ENCODE results near the gene TNIK. TPM values are rescaled to one million over a fixed set of nuclear protein-coding genes. Genes with fewer than 3 reads are reported as not detected.
"Not testable (repeated sequence)": the region's sequence is repeated elsewhere in the genome, so short reads cannot be mapped to it uniquely, and the experiment has no call there.

Gene TNIK
- polyA plus RNA-seq, 4 donors = 15.8 to 20.1 (median 17.4) TPM

DNA sequence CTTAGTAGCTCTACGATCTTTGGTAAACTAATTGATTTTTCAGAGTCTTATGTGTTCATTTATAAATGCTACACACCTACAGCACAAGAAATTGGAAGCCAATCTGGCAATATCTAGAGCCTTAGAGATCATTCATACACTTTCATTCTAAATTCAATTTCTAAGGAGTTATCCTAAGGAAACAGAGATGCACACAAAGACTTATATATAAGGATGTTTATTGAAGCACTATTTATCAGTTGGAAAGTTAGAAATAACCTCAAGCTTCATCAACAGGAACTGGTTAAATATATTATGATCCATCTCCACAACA lies 12.7 kb downstream of the TNIK start:
- DNase-seq (ENCODE audit: low read depth in 4 of 4, low spot score in 2 of 4) = not testable (repeated sequence)

DNA sequence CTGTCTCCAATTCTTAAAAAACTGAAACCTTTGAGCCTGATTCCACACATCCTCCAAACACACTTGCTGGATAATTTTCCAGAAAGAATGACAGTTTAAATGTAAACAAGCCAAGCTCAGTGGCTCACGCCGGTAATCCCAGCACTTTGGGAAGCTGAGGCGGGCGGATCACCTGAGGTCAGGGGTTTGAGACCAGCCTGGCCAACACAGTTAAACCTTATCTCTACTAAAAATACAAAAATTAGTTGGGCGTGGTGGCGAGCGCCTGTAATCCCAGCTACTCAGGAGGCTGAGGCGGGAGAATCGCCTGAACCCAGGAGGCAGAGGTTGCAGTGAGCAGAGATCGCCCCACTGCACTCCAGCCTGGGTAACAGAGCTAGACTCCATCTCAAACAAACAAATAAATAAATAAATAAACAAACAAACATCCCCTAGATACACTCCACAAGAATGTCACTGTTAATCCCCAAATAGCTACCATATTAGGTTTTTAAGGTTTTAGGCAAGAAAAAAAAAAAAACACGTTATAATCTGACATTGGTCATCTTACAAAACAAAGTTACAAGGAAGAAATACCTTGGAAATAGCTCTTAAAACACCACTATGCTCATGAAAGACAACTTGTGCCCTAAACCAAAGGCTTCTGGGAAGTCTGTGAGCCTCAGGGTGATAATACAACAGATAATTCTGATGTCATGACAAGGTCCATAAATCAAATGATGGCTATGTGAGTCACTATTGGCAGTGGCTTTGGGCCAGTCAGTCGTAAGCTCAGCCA lies 13.2 kb downstream of the TNIK start:
- DNase-seq (ENCODE audit: low read depth in 4 of 4, low spot score in 2 of 4) = no peak

DNA sequence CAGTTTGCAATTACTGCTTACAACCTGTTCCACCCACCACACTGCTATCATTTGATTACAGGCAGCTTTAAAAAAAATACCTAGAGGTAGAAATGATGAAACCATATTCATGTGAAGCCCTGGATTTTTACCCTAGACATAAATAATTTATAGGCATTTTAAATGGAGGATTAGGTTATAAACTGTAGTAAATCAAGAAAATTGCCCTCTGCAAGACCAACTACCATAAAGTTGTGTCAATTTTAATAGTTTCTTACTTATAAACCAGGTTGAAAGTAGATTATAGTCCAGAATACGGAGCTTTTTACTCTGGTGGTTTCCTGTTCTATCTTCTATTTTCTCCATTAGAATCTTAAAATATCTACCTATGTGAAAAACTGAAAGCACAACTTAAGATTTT lies 13.9 kb downstream of the TNIK start:
- DNase-seq (ENCODE audit: low read depth in 4 of 4, low spot score in 2 of 4) = no peak

DNA sequence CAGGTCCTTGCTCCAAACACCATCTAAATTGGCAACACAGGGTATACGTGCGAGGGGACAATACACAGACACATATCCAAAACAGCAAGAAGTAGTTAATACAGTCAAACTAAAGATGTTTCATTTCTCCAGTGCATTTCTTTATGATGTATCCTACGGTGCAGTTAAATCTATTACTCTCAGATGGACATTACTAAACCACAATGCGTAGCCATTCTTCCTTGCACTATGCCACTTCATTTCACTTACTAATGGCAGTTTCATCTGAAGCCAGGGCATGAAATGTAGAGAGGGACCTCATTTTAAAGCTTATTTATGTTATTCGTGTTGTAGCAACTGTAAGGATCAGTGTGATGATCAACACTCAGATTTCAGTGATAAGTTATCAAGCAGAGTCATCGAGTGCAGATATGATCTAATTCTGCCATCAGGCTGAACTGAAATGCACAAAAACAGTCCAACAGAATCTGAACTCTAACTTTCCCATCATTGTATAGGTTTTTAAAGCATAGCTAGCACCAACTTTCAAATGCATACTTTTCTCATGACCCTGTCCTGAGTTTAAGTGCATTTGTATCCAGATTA lies 14.5 kb downstream of the TNIK start:
- no peak for DNase-seq (ENCODE audit: low read depth in 4 of 4, low spot score in 2 of 4)

DNA sequence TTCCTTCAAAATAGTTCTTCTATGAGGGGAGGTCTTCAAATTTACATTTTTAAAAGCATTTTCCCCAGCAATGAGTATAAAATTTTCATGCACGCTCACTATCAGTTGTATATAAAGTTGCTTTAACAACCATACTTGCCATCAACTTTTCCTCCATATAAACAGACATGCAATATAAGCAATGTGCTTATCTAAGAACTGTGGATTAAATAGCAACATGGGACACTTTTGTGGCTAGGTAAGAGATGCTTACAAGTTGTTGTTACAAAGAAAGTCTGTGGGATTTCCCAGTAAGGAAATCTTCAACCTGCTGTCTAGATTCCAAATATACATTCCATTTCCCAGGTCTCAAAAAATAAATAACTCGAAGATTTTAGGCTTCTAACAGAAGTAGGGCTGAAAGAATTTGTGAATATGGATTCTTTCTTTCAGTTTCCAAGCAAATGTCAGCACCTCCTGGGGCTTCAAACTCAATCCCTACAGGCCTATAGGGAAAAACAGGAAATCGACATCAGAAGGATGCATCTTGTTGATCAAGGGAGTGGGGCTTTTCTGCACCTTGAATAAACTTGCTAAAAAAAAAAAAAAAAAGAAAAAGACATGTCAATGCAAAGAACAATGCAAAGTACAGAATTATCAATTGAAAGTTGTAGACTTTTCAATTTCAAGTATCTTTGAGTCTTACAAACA lies 16.1 kb downstream of the TNIK start:
- DNase-seq (ENCODE audit: low read depth in 4 of 4, low spot score in 2 of 4) = no peak

DNA sequence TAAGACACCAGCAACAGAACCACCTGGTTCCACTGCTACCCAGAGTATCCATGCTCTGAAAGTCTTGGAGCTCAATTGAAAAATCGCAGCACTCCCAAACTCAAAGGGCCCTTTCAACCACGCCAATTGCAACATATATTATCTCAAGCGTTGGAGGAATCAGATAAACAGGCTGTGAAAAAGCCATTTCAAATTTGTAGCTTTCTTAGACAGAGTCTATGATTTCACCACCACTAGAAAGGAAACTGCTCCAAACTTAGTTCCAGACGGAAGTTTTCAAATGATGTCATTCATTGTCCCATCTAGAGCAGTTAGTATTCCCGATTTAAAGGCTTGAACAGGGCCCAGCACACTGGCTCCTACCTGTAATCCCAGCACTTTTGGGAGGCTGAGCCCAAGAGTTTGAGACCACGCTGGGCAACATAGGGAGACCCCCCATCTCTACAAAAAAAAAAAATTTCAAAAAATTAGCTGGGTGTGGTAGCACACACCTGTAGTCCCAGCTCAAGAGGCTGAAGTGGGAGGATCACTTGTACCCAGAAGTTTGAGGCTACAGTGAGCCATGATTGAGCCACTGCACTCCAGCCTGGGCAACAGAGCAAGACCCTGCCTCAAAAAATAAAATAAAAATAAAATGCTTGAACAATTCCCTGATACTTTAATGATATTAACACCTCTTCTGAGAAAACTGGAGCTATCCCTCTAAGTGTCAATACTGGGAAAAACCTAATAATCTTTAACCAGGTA lies 16.8 kb downstream of the TNIK start:
- DNase-seq (ENCODE audit: low read depth in 4 of 4, low spot score in 2 of 4) = no peak

DNA sequence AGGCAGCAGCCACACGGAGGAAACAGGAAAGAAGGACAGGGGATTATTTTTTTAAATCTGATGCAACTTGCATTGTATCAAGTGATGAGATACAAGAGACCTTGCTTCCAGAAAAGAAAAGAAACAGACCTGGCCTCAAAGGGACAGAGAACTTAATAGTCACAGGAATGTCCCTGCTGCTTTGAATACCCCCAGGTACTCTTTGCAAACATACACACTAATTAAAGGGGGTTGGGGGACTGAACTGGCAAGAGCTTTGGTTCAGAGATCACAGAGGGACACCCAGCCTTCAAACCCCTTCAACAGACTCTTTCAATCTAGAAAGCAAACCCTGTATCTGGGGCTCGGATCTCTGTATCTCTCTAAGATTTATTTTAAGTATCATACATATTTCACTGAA lies 18.0 kb downstream of the TNIK start:
- no peak for DNase-seq (ENCODE audit: low read depth in 4 of 4, low spot score in 2 of 4)

DNA sequence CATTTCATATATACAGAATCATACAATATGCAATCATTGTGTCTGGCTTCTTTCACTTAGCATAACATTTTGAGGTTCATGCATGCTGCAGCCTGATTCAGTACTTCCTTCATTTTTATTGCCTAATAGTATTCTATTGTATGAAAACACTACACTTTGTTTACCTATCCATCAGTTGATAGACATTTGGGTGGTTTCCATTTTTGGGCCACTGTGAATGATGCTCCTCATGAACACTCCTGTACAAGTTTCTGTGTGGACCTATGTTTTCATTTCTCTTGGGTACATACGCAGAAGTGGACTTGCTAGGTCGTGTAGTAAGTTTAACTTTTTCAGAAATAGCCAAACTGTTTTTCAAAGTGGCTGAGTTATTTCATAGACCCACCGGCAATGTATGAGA lies 18.8 kb downstream of the TNIK start:
- no peak for DNase-seq (ENCODE audit: low read depth in 4 of 4, low spot score in 2 of 4)

DNA sequence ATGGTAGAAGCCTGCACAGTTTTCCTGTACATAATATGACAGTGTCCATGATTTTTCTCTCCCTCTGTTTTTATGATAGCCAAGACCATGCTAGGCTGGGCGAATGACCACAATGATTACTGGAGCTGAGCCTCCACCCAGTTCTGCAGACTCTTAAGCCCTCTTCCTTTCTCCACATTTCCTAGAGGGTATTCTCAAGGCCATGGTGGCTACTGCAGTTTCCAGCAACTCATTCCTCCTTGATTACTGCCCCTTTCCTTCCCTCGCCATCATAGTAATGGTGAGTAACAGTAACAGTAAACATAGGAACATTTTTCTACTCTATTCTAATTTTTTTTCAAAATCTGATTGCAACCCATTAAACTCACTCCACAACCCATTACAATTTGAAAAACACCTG lies 20.2 kb downstream of the TNIK start:
- DNase-seq (ENCODE audit: low read depth in 4 of 4, low spot score in 2 of 4) = no peak

DNA sequence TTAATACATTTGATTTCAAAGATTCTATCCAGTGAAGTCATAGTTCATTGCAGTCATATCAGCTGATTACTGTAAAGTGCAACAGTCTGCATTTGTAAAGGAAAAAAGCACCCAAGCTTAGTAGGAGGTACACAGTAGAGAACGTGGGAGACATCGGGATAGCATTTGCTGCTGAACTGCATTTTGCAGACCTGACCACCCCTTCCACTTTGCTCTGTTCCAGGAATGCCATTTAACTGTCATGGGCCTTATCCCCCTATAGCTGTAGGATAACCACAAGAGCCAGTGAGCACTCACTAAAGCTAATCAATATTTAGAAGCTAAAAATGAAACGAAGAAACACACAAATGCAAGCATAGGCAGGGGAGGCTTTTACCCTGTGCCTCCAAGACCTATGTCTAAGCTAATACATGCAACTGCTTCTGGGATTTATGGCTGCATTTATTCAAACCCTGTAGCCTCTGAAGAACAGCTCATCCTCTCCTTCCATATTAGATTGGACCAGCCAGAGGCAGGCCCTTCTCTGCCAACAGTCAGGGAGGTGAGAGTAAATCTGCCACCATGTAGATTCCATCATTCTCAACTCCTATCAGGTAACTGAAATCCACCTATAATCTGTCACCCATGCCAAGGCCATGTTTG lies 23.0 kb downstream of the TNIK start:
- no peak for DNase-seq (ENCODE audit: low read depth in 4 of 4, low spot score in 2 of 4)

DNA sequence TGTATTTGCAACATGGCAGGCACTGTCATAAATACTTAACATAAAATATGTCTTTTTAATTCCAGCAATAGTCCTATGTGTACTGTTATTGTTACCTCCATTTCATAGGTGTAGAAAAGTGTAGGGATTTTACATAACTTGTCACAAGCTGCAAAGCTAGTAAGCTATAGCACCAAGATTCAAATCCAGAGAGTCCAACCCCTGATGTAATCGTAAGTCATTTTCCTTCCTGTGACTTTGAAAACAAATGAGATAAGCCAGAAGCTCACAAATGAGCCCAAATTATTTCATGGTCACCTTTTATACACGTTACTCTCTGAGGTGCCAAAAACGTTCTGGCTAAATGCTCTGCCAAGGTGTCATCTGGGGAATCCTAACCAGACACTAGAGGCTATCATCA lies 23.8 kb downstream of the TNIK start:
- DNase-seq (ENCODE audit: low read depth in 4 of 4, low spot score in 2 of 4) = no peak

DNA sequence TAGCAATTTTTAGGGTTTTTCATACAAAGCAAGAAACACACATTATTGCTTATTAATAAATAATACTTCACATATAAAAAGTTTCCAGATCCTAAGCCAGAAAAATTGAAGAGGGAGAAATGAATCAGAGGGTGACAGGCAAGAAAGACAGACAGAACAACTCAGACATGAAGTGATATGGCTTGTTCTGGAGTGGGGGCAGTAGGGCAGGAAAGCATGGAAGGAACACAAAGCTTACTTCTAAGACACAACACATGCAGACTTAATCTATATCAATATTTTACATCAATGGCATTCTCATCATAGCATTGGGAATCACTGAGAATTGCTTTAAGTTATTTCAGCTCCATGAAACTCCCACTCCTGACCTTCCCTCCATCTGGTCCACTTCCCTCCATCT lies 24.4 kb downstream of the TNIK start:
- DNase-seq (ENCODE audit: low read depth in 4 of 4, low spot score in 2 of 4) = no peak

DNA sequence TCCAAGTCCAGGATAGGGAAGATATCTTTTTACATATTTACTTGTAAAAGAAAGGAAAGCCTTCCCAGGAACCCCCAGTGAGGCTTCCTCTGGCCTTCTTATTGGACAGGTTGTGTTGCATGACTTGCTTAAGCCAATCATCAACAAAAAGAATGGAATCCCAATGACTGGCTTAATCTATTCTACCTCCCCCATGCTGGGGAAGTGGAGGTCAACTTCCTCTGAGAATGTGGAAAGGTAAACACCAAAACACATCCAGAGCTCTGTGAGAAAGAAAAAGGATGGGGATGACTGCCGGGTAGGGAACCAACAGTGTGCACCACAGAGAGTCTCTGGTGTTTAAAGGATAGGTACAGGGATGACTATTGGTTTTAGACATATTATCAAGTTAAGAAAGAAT lies 25.1 kb downstream of the TNIK start:
- DNase-seq (ENCODE audit: low read depth in 4 of 4, low spot score in 2 of 4) = no peak

DNA sequence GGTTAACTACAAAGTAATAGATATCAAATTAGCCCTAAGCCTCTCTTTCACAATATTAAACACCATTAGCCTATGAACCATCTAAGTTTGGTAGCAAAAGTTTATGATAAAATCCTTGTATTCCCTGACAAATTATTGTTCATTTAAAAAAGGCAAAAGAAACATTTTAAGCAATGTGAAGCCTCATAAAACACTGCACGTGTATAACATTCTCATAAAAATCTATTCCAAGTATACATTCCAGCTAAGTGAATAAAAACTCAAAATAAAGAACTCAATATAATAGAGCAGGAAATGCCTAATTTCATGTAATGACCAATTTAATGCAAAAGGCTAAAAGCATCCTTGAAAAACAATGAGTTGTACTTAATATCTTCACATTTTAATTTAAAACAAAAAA lies 27.7 kb downstream of the TNIK start:
- DNase-seq (ENCODE audit: low read depth in 4 of 4, low spot score in 2 of 4) = no peak

DNA sequence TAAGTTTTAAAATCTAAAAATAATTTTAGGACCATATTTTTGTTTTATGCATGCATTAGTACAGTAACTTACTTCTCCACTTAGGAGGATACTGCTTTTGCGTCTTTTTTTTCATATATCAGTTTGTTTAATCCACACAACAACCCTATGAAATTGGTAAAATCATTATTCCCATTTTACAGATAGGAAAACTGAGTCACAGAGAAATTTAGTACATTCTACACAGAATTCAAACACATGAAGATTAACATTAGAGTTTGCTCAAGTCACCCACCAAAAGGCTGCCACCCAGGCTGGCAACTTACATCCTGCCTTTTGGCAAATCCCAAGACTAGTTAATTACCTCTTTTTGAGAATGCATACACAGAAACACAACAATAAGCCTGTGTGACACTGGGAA lies 28.7 kb downstream of the TNIK start:
- DNase-seq (ENCODE audit: low read depth in 4 of 4, low spot score in 2 of 4) = no peak

DNA sequence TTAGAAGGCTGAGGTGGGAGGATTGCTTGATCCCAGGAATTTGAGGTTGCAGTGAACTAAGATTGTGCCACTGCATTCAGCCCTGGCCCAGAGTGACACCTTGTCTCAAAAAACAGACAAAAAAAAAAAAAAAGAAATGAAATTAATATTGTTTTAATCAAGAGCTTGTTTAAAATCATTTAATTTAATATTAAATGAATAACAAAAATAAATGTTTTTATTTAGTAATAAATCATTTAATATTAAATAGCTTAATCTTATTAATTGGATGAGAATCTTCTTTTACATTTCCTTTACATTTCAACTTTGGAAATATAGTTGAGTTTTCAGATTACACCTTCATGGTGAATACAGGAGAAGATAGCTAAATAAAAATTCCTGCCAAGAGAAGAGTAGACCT lies 29.7 kb downstream of the TNIK start:
- no peak for DNase-seq (ENCODE audit: low read depth in 4 of 4, low spot score in 2 of 4)

DNA sequence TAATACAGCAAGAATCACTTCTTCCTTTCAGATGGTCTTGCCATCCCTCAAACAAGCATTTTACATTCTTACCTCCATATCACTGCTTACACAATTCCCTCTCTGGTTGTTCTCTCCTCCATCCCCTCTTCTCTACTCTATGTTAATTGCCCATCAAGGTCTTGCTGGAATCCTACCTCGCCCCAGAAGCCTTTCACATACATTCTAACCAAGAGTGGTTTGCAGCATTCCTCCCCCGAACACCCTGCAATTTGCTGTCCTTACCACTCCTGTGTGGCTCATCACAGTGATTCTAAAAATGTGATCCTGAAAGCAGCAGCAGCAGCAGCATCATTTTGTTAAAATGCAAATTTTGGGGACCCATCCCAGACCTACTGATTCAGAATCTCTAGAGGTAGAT lies 30.6 kb downstream of the TNIK start:
- no peak for DNase-seq (ENCODE audit: low read depth in 4 of 4, low spot score in 2 of 4)

DNA sequence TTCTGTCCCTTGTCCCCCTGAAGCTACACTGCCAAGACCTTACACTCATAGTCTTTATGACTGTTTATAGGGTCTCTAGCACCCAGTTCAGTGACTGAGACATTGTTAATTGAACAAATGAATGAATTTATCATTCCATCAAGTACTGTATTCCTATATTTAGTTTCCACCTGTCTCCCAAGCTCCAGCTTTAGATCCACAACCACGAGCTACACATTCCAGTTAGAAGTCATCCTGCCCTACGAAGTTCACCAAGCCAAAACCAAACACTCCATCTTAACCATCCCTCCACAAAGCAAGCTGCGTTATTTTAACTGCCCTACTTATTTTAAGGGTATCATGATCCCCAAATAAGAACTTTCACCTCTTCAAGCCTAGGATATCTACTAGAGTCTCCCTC lies 31.3 kb downstream of the TNIK start:
- DNase-seq (ENCODE audit: low read depth in 4 of 4, low spot score in 2 of 4) = no peak

DNA sequence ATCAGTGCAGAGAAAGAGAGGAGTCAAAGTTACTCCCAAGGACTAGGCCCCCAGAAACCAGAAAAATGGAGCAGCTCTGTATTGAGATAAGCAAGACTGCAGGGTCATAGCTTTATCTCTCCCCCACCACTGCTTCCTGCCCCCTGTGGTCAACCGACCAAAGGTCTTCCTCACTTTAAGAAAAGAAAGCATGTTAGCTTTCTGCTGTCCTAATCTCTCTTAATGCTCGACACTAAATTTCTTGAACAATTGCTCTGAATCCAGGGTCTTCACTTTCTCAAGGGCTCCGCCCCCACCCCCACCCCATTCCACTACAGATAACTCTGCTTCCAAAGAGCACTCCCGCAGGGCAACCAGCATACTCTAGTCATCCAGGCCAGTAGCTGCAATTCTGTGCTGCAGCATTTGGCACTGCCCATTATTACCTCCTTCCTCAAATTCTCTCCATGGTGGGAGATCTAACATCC lies 31.9 kb downstream of the TNIK start:
- no peak for DNase-seq (ENCODE audit: low read depth in 4 of 4, low spot score in 2 of 4)

DNA sequence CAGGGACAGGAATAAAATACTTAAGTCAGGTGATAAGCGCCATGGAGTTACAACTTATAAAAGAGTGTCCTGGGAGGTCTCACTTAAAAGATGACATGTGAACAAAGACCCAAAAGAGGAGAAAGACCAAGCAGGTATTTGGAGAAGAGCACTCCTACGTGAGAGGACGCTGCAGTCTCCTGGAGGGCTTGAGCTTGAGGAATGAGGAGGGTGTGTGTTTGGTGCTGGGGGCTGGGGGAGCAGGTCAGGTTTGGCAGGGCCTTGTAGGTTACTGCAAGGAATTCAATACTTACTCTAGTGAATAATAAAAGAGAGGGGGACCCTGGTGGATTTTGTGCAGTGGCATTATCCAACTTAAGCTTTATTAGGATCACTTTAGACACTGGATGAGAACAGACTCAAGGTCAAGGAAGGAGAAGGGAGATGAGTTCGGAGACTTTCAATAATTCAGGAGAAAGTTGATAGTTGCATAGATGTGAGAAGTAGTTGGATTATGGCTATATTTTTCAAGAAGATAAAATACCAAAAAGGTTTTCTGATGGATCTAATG lies 32.4 kb downstream of the TNIK start:
- no peak for DNase-seq (ENCODE audit: low read depth in 4 of 4, low spot score in 2 of 4)

DNA sequence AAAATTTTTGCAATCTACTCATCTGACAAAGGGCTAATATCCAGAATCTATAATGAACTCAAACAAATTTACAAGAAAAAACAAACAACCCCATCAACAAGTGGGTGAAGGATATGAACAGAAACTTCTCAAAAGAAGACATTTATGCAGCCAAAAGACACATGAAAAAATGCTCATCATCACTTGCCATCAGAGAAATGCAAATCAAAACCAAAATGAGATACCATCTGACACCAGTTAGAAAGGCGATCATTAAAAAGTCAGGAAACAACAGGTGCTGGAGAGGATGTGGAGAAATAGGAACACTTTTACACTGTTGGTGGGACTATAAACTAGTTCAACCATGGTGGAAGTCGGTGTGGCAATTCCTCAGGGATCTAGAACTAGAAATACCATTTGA lies 36.1 kb downstream of the TNIK start:
- not testable (repeated sequence) for DNase-seq (ENCODE audit: low read depth in 4 of 4, low spot score in 2 of 4)
